ENCODE measurements around the gene SSBP3.

SSBP3 gene

GRCh38 chr1:54372978-54373377 lies 33.2 kb downstream of the SSBP3 start:
- TF ChIP-seq REST (IDR thresholded peaks at IDR 0.05; ENCODE audit: insufficient read depth in 1 of 2, low read depth in 2 of 2, low read length in 2 of 2) (no peak), TAF1 (IDR thresholded peaks at IDR 0.05; ENCODE audit: borderline replicate concordance, insufficient read depth, low read length) (no peak), FOXP2 (optimal IDR thresholded peaks at IDR 0.05; ENCODE audit: borderline replicate concordance, extremely low read depth, extremely low read length, insufficient read depth) (no peak), SIN3A (IDR thresholded peaks at IDR 0.05; ENCODE audit: borderline replicate concordance, insufficient read depth, low read length) (no peak), POLR2AphosphoS5 (IDR thresholded peaks at IDR 0.05; ENCODE audit: low read depth, low read length) (no peak)

GRCh38 chr1:54371942-54372275 lies 34.3 kb downstream of the SSBP3 start:
- no peak for TF ChIP-seq FOXP2 (optimal IDR thresholded peaks at IDR 0.05; ENCODE audit: borderline replicate concordance, extremely low read depth, extremely low read length, insufficient read depth)
- no peak for TF ChIP-seq TAF1 (IDR thresholded peaks at IDR 0.05; ENCODE audit: borderline replicate concordance, insufficient read depth, low read length)
- no peak for TF ChIP-seq POLR2AphosphoS5 (IDR thresholded peaks at IDR 0.05; ENCODE audit: low read depth, low read length)
- TF ChIP-seq REST (IDR thresholded peaks at IDR 0.05; ENCODE audit: insufficient read depth in 1 of 2, low read depth in 2 of 2, low read length in 2 of 2): no peak
- no peak for TF ChIP-seq SIN3A (IDR thresholded peaks at IDR 0.05; ENCODE audit: borderline replicate concordance, insufficient read depth, low read length)

- TF ChIP-seq REST (IDR thresholded peaks at IDR 0.05; ENCODE audit: insufficient read depth in 1 of 2, low read depth in 2 of 2, low read length in 2 of 2) (no peak), FOXP2 (optimal IDR thresholded peaks at IDR 0.05; ENCODE audit: borderline replicate concordance, extremely low read depth, extremely low read length, insufficient read depth) (no peak), POLR2AphosphoS5 (IDR thresholded peaks at IDR 0.05; ENCODE audit: low read depth, low read length) (no peak), TAF1 (IDR thresholded peaks at IDR 0.05; ENCODE audit: borderline replicate concordance, insufficient read depth, low read length) (no peak), SIN3A (IDR thresholded peaks at IDR 0.05; ENCODE audit: borderline replicate concordance, insufficient read depth, low read length) (no peak)
These were observed 34.9 kb downstream of the SSBP3 start for GRCh38 chr1:54371038-54371941.

GRCh38 chr1:54370287-54370989 lies 35.8 kb downstream of the SSBP3 start:
- TF ChIP-seq REST (IDR thresholded peaks at IDR 0.05; ENCODE audit: insufficient read depth in 1 of 2, low read depth in 2 of 2, low read length in 2 of 2) (no peak), TAF1 (IDR thresholded peaks at IDR 0.05; ENCODE audit: borderline replicate concordance, insufficient read depth, low read length) (no peak), SIN3A (IDR thresholded peaks at IDR 0.05; ENCODE audit: borderline replicate concordance, insufficient read depth, low read length) (no peak), FOXP2 (optimal IDR thresholded peaks at IDR 0.05; ENCODE audit: borderline replicate concordance, extremely low read depth, extremely low read length, insufficient read depth) (no peak), POLR2AphosphoS5 (IDR thresholded peaks at IDR 0.05; ENCODE audit: low read depth, low read length) (no peak)

Measured in PFSK-1 (cell line).